ENCODE measurements around the gene CTDP1.

- no peak for TF ChIP-seq CTCF (IDR thresholded peaks at IDR 0.05; ENCODE audit: low read length)
- TF ChIP-seq EZH2 (optimal IDR thresholded peaks at IDR 0.05; ENCODE audit: low read depth, low read length): no peak
- no peak for TF ChIP-seq EZH2phosphoT487 (IDR thresholded peaks at IDR 0.05; ENCODE audit: low read length)
These were observed 54.6 kb downstream of the CTDP1 start for GRCh38 chr18:79733986-79734770.

All from MM.1S (cell line).